PFSK-1 (cell line): ENCODE measurements around the gene SCN8A.

Source experiments
- FOXP2 ChIP-seq: optimal IDR thresholded peaks from 2 replicates; pipeline ENCODE3; 2011; ENCODE audit warnings: borderline replicate concordance, control low read depth, inconsistent platforms; ENCODE audit not compliant: insufficient read depth; ENCODE audit errors: extremely low read length, extremely low read depth
- SIN3A ChIP-seq: IDR thresholded peaks from 2 replicates; pipeline ENCODE4 v1.6.1; 2012; ENCODE audit warnings: mild to moderate bottlenecking, low read length, moderate library complexity, borderline replicate concordance; ENCODE audit not compliant: insufficient read depth
- TAF1 ChIP-seq: IDR thresholded peaks from 2 replicates; pipeline ENCODE4 v1.6.1; 2012; ENCODE audit warnings: low read length, control low read depth, borderline replicate concordance; ENCODE audit not compliant: insufficient read depth
- TF ChIP-seq, protein P1 (sequence below), 2 experiments: IDR thresholded peaks; 2 replicates each; pipeline versions ENCODE4 v1.6.1 to v1.8.0; 2011 to 2012; ENCODE audit warnings: low read depth in 2 of 2, low read length in 2 of 2, control low read depth in 1 of 2, inconsistent platforms in 1 of 2, mild to moderate bottlenecking in 1 of 2, moderate library complexity in 1 of 2; ENCODE audit not compliant: insufficient read depth in 1 of 2

DNA sequence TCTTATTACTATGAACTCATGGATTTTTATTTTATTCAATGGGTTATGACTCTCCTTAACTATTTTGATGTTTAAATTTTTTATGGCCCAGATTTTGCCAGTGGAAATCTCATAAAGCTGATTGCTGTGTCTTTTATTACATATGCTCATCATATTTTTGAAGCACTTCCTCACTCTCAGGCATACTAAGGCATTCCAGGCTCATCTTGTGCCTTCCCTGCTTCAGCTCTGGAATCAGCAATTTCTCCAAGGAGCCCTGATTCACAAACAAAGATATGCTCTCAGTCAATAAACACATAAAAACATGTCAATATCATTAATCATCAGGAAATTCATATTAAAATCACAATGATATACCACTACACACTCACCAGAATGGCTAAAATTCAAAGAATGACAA is 44.9 kb upstream of the SCN8A start:
- TF ChIP-seq TAF1 (no peak), FOXP2 (no peak), SIN3A (no peak)
- TF ChIP-seq, protein P1, sequence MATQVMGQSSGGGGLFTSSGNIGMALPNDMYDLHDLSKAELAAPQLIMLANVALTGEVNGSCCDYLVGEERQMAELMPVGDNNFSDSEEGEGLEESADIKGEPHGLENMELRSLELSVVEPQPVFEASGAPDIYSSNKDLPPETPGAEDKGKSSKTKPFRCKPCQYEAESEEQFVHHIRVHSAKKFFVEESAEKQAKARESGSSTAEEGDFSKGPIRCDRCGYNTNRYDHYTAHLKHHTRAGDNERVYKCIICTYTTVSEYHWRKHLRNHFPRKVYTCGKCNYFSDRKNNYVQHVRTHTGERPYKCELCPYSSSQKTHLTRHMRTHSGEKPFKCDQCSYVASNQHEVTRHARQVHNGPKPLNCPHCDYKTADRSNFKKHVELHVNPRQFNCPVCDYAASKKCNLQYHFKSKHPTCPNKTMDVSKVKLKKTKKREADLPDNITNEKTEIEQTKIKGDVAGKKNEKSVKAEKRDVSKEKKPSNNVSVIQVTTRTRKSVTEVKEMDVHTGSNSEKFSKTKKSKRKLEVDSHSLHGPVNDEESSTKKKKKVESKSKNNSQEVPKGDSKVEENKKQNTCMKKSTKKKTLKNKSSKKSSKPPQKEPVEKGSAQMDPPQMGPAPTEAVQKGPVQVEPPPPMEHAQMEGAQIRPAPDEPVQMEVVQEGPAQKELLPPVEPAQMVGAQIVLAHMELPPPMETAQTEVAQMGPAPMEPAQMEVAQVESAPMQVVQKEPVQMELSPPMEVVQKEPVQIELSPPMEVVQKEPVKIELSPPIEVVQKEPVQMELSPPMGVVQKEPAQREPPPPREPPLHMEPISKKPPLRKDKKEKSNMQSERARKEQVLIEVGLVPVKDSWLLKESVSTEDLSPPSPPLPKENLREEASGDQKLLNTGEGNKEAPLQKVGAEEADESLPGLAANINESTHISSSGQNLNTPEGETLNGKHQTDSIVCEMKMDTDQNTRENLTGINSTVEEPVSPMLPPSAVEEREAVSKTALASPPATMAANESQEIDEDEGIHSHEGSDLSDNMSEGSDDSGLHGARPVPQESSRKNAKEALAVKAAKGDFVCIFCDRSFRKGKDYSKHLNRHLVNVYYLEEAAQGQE (IDR thresholded peaks at IDR 0.05; ENCODE audit: insufficient read depth in 1 of 2, low read depth in 2 of 2, low read length in 2 of 2) = no peak
